Right renal cortex interstitium (tissue), 3 donors: Measurements from ENCODE around the gene TRAPPC12. TPM values are rescaled to one million over a fixed set of nuclear protein-coding genes. Genes with fewer than 3 reads are reported as not detected.

Source experiments
- DNase-seq, 3 donors: peaks; one replicate each; pipeline ENCODE4 v3.0.0-alpha.2; 2013; ENCODE audit warnings: low read depth in 3 of 3, low spot score in 2 of 3
- polyA plus RNA-seq, 3 donors: library from polyadenylated mRNA; unstranded; fragments of 120-200 nt; gene quantifications; one replicate each; pipeline ENCODE4 v1.2.1, GENCODE V29; 2013; ENCODE audit not compliant: insufficient read length in 3 of 3

TRAPPC12 gene
- polyA plus RNA-seq, 3 donors: 62.0 to 67.1 (median 65.9) TPM

- DNase-seq: no peak
Measured at GRCh38 chr2:3465328-3465727, 85.8 kb downstream of the TRAPPC12 start.

DNA sequence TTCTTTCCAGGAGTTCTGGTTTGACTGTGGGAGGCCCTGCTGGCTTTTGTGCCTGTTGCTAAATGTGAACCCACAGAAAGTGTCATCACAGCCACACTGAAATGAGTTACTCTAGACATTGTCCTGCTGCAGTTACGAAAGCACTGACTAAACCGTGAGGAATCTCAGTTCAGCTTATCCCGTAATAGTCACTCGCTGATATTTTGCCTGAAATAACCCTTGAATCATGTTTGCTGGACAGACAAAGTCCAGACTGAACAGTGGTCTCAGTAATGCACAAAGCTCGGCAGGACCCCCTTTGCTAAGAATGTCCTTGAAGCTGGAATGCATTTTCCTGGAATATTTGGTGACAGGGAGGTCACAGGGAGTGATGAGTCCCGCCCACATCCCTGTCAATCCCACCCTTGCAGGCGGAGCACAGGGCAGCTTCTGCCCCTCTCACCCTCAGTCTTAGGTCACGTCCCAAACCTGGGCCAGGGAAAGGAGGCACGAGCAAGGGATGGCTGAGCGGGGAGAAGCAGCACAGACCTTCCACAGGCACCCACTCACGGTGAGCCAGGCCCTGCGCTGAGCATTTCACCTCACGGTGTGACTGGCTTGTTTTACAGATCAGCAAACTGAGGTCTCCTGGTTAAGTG lies 86.5 kb downstream of the TRAPPC12 start:
- DNase-seq: no peak

DNA sequence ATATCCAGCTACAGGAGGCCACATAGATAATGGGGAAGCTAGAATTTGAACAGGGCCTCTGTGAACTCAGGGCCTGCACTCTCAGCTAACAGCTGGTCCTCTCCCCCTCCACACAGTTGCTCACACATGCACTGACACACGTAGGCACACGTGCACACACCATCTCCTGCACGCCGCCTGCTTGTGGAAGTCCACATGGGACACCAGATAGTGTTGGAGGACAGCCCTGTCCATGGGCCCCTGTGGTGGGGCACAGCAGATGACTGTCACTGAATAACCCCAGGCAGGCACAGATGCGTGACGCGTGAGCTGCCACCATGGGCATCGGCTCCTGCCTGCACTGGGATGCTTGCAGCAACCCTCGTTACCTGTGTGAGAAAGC lies 87.0 kb downstream of the TRAPPC12 start:
- DNase-seq: no peak

GRCh38 chr2:3466966-3467365 lies 87.5 kb downstream of the TRAPPC12 start:
- no peak for DNase-seq

- no peak for DNase-seq
Measured at GRCh38 chr2:3467654-3468053, 88.2 kb downstream of the TRAPPC12 start.

DNA sequence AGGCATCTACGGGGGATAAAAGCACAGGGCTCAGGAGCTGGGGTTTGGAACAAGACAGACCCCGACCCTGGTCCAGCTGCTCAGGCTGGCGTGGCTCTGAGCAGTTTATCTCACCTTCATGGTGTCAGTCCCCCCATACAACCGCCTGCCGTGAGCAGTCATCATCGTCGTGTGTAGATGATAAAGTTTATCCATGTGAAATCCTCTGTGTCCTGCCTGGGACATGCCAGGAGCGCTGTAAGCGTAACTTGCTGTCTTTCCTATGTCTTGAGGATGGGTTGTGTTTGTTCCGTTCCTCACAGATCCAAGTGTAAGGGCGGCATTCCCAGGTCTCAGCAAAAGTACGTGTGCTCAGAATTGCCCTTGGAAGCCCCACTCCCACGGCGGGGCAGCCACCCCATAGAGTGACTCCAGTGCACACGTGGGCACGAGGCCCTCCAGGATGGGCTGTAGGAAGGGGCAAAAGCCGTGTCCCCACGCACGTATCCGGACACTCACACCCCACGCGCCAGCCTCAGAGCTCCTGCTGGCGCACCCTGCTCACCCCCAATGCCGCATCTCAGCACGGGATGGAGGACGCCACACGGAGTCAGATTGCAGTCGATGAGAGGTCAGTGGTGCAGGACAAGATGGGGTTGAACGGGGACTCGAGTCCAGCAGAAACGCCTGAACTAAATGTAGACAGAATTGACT lies 88.9 kb downstream of the TRAPPC12 start:
- no peak for DNase-seq

- no peak for DNase-seq
Measured at GRCh38 chr2:3469486-3469885, 90.0 kb downstream of the TRAPPC12 start.

DNA sequence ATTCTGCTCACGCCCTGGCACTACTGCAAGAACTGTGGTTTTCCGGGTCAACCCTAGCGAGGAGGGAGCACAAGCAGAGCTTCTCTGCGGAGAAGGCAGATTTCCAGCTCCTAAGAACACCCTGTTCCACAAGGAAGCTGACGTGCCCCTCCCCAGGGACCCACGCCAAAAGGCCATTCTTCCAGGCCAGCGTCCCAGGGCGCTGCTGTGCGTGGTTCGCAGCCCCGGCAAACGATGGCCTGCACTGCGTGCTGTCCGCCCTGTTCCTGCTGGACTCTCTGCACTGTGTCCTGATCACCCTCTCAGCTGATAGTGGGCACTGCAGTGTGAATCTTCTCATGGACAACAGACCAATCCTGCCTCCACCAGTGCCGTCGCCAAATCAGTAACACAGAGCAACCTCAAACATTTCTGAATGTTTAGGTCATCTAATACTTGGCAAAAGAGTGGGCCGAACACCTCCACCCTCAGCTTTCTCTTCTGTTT lies 90.7 kb downstream of the TRAPPC12 start:
- DNase-seq: no peak

DNA sequence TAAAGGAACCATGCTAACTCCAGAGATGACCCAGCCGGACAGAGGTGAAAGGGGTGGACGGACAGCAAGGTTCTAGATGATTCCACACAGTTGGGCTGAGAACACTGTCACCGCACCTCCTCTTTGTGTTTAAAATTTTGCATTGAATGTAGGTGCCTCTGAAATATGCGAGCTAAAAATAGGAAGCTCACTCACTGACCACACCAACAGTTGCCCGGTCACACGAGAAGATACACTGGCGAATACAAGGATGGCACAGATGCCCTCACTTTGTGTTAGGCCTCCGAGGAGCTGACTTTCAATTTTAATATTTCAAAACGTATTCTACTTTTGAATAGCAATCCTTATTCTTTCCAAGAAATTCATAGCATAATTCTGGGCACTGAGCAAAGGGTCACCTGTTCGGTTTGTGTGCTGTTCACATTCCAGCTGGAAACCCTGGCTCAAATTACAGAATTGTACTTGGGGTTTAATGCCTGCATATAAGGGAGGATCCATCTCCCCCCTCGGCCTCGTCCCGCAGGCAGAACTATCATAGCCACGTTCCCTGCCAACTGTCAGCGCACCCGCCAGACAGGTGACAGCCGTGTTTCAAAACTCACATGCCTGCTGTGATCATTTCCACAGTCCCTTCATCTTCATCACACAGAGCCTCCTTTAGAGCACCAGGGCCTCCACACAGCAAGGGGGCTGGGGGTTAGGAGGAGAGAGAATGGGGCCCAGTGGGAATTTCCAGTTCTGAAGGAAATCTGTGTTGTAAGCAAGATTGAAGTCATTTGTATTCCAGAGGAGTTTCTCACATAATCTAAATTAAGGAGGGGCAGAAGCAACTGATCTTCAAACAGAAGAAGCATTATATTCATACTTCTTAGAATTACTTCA lies 91.6 kb downstream of the TRAPPC12 start:
- no peak for DNase-seq

GRCh38 chr2:3472296-3472695 lies 92.8 kb downstream of the TRAPPC12 start:
- DNase-seq: no peak

DNA sequence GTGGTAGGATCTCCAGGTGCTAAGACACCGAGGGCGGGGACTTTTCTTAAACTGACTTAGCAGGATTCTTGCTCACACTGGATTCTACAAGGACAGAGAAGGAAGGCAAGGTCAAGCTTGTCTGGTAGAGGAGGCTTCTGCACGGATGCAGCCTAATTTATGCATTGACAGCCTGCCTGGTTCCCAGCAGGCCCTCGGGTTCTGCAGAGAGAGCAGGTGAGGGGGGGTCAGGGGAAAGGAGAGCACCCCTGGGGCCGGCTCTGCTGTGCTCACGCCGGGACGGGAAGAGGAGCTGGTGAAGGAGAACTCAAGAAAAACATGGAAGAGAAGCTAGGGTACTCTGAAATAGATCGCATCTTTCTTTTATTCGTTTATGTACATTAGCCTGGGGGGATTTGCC lies 93.5 kb downstream of the TRAPPC12 start:
- DNase-seq: no peak

- DNase-seq: no peak
Measured at GRCh38 chr2:3475771-3476170, 96.3 kb downstream of the TRAPPC12 start.

- no peak for DNase-seq
Measured at GRCh38 chr2:3476321-3476984, 97.0 kb downstream of the TRAPPC12 start.

- no peak for DNase-seq
Measured at GRCh38 chr2:3476985-3477327, 97.5 kb downstream of the TRAPPC12 start.

DNA sequence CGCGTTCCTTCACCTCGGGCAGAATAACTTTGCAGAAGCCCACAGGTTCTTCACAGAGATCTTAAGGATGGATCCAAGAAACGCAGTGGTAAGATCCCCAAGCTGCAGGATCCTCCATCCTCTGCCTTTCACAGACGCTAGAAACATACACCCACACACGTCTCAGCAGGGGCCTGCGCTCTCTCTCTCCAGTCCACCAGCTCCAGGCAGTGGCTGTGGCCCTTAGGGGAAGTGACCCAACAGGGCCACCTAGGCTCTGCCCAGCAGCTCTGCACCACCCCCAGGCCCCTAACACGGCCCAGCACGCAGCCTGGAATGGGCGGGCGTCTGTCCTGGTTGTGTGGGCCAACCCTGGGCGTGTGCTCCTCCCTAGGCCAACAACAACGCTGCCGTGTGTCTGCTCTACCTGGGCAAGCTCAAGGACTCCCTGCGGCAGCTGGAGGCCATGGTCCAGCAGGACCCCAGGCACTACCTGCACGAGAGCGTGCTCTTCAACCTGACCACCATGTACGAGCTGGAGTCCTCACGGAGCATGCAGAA lies 99.4 kb downstream of the TRAPPC12 start:
- no peak for DNase-seq

DNA sequence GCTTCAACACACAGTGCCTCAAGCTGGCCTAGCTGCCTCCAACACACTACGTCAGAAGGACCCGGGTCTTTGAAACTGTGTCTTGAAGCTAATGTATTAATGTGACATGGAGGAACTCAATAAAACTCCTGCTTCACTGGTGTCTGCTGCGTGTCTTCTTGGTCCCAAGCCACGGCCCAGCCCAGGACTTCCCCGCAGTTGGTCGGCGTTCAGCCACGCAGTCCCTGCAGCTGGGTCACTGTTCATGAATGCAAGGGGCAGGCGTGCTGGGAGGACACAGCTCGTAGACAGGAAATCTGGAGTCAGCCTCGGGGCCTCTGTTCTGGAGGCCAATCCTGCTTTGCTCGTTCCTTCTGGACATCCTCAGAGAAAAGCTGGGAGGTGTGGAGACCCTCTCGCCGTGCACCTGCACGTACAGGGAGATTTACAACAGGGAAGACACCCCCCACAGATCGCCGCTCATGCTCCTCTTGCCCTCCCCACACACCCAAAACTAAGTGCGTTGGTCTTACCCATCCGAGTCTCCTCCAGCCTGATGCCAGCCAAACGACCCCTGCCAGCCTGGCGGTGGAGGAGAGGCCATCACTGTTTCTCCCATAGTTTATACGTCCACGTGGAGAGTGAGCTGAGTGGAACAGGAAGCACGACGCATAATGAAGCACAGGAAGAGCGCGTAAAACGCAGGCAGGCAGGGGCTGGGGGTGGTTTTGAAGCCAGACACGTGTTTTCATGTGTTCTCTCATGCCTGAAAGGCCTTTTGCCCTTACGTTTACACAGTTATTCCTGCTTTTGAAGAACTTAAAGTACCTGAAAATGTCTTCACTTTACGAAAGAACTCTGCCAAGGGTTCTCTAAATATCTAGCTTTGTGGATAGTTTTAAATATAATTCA lies 100.2 kb downstream of the TRAPPC12 start:
- DNase-seq: no peak

- DNase-seq: no peak
Measured at GRCh38 chr2:3480352-3481010, 101.0 kb downstream of the TRAPPC12 start.

GRCh38 chr2:3481011-3481400 lies 101.5 kb downstream of the TRAPPC12 start:
- DNase-seq: no peak

GRCh38 chr2:3481736-3482362 lies 102.4 kb downstream of the TRAPPC12 start:
- no peak for DNase-seq
